ENCODE results near the gene FASN.

The FASN gene

GRCh38 chr17:82056729-82057621 is 41.1 kb downstream of the FASN start:
- DNase-seq (ENCODE audit: low read depth): no peak
- TF ChIP-seq, protein P1, sequence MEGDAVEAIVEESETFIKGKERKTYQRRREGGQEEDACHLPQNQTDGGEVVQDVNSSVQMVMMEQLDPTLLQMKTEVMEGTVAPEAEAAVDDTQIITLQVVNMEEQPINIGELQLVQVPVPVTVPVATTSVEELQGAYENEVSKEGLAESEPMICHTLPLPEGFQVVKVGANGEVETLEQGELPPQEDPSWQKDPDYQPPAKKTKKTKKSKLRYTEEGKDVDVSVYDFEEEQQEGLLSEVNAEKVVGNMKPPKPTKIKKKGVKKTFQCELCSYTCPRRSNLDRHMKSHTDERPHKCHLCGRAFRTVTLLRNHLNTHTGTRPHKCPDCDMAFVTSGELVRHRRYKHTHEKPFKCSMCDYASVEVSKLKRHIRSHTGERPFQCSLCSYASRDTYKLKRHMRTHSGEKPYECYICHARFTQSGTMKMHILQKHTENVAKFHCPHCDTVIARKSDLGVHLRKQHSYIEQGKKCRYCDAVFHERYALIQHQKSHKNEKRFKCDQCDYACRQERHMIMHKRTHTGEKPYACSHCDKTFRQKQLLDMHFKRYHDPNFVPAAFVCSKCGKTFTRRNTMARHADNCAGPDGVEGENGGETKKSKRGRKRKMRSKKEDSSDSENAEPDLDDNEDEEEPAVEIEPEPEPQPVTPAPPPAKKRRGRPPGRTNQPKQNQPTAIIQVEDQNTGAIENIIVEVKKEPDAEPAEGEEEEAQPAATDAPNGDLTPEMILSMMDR (IDR thresholded peaks at IDR 0.05; ENCODE audit: insufficient read depth, low read depth, low read length, missing control alignments): no peak
- no peak overlapping the region for H3K4me3 ChIP-seq (ENCODE audit: low read length)

DNA sequence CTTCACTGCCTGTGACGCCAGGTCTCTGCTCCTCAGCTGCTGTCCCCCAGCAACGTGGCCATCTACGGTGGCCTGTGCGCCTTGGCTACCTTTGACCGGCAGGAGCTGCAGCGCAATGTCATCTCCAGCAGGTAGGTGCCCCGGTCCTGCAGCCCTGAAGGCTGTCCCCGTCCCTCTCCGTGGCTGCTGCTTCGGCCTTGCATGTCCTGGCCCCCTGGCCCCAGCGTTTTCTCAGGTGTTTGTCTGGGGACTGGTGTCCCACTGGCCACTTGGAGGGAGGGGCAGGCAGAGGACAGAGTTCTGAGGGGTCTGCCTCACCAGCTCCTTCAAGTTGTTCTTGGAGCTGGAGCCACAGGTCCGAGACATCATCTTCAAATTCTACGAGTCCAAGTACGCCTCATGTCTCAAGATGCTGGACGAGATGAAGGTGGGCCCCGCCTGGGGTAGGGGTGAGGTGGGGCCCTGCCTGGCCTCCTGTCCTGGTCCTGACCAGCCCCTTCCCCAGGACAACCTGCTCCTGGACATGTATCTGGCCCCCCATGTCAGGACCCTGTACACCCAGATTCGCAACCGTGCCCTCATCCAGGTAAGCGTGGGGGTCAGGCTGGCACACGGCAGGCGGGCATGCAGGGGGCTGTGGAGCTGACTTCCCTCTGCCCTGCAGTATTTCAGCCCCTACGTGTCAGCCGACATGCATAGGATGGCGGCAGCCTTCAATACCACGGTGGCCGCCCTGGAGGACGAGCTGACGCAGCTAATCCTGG is 41.9 kb downstream of the FASN start:
- no peak for DNase-seq (ENCODE audit: low read depth)
- TF ChIP-seq, protein P1 (IDR thresholded peaks at IDR 0.05; ENCODE audit: insufficient read depth, low read depth, low read length, missing control alignments): no peak
- H3K4me3 ChIP-seq (ENCODE audit: low read length): no peak overlapping the region

- no peak overlapping the region for H3K4me3 ChIP-seq (ENCODE audit: low read length)
- DNase-seq (ENCODE audit: low read depth): no peak
- TF ChIP-seq, protein P1 (IDR thresholded peaks at IDR 0.05; ENCODE audit: insufficient read depth, low read depth, low read length, missing control alignments): no peak
Observed at GRCh38 chr17:82055023-82055964, 42.7 kb downstream of the FASN start.

DNA sequence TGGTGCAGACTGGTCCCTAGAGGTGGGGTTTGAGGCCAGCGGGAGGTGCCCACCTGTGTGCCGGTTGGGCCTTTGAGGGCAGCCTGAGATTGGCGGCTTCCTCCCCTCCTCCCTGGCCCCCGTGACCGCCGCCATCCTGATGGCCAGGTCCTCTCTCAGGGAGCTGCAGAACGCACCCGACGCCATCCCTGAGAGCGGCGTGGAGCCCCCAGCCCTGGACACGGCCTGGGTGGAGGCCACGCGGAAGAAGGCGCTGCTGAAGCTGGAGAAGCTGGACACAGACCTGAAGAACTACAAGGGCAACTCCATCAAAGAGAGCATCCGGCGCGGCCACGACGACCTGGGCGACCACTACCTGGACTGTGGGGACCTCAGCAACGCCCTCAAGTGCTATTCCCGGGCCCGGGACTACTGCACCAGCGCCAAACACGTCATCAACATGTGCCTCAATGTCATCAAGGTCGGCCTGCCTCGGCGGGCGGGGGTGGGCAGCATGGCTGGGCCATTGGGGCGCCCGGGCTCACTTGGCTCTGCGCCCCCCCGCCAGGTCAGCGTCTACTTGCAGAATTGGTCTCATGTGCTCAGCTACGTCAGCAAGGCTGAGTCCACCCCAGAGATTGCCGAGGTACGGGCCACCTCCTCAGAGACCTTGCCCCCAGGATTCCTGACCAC is 43.5 kb downstream of the FASN start:
- no peak for DNase-seq (ENCODE audit: low read depth)
- H3K4me3 ChIP-seq (ENCODE audit: low read length): no peak overlapping the region
- TF ChIP-seq, protein P1 (IDR thresholded peaks at IDR 0.05; ENCODE audit: insufficient read depth, low read depth, low read length, missing control alignments): no peak

DNA sequence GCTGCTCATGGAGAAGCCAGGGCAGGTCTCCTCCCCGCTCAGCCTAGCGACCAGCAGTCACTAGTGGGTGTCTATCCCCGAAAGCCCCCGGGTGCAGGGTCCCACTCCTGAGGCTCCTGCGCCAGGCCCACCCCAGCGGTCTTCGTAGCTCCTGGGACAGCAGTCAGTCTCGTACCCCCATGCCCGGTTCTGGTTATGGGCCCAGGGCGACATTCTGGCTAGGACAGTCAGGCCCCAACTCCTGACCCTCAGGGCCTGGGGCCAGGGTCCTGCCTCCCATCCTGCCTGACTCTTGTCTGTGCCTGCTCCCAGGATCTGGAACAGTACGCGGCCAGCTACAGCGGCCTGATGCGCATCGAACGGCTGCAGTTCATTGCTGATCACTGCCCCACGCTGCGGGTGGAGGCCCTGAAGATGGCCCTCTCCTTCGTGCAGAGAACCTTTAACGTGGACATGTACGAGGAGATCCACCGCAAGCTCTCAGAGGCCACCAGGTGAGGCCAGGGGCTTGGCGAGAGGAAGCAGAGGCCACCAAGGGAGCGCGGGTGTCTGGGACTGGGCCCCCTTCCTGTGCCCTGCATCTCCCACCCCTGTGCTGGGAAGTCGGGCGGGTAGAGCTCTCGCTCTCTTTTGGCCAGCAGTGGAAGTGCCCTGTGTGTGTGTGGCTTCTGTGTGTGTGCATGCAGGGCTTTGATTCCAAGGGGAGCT is 44.3 kb downstream of the FASN start:
- TF ChIP-seq, protein P1 (IDR thresholded peaks at IDR 0.05; ENCODE audit: insufficient read depth, low read depth, low read length, missing control alignments): no peak
- no peak overlapping the region for H3K4me3 ChIP-seq (ENCODE audit: low read length)
- no peak for DNase-seq (ENCODE audit: low read depth)

All from epithelial cell of esophagus (primary cell).